ENCODE results near the gene CTSH.
"Not testable (repeated sequence)": the region's sequence is repeated elsewhere in the genome, so short reads cannot be mapped to it uniquely, and the experiment has no call there.

CTSH gene

DNA sequence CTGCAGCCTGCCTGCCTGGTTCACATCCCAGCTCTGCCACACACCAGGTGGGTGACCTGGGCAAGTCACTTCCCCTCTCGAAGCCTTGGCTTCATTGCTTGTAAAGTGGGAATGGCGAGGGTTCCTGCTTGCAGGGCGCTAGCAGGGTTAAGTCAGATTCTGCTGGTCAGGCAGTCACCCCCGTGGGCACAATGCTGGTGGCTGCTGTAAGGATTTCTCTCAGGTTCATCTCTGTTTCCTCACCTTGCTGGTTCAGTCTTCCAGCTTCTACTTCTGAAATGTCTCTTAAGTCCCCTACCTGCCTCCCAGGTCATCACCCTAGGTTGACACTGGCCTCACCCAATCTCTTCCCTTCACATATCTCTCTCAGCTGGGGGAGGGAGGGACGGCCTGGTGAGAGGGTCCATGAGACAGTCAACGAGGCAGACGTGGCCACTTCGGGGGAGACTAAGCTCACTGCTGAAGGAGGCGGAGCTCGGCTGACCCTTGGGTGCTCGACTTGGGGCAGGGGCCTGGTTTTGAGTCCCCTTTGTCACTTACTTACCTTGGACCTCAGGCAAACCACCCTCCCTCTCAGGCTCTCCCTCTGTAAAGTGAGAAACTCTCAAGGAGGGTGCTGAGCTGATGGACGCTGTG is 11.5 kb downstream of the CTSH start:
- no peak for DNase-seq (ENCODE audit: low read depth in 2 of 2)
- TF ChIP-seq, protein P1, sequence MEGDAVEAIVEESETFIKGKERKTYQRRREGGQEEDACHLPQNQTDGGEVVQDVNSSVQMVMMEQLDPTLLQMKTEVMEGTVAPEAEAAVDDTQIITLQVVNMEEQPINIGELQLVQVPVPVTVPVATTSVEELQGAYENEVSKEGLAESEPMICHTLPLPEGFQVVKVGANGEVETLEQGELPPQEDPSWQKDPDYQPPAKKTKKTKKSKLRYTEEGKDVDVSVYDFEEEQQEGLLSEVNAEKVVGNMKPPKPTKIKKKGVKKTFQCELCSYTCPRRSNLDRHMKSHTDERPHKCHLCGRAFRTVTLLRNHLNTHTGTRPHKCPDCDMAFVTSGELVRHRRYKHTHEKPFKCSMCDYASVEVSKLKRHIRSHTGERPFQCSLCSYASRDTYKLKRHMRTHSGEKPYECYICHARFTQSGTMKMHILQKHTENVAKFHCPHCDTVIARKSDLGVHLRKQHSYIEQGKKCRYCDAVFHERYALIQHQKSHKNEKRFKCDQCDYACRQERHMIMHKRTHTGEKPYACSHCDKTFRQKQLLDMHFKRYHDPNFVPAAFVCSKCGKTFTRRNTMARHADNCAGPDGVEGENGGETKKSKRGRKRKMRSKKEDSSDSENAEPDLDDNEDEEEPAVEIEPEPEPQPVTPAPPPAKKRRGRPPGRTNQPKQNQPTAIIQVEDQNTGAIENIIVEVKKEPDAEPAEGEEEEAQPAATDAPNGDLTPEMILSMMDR (IDR thresholded peaks at IDR 0.05; ENCODE audit: low read depth, low read length): no peak
- H3K4me3 ChIP-seq (replicated peaks in 1 of 2; ENCODE audit: low read depth in 2 of 2, low read length in 2 of 2): no peak overlapping the region

DNA sequence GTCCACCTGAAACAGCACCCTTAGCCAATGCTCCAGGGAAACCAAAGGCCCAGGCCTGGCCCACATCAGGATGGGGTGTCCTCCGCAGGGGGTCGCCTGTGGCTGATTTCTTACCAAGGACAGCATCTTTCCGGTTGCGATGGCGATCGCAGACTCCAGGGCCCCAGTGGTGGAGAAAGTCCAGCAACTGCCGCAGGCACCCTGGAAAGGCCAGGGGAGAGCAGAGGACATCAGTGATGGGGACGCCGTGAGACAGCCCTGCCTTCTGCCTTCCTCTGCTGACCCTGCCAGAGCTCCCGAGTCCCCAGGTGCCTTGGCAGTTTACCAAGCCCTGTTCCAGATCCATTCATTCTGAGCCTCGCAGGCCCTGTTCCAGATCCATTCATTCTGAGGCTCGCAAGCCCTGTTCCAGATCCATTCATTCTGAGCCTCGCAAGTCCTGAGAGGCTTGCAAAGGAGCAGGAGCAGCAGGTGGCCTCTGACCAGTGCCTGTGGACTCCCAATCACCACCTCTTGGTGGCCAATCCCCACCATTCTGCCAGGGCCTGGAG is 12.5 kb downstream of the CTSH start:
- TF ChIP-seq, protein P1 (IDR thresholded peaks at IDR 0.05; ENCODE audit: low read depth, low read length): no peak
- no peak for DNase-seq (ENCODE audit: low read depth in 2 of 2)
- H3K4me3 ChIP-seq (replicated peaks in 1 of 2; ENCODE audit: low read depth in 2 of 2, low read length in 2 of 2): no peak overlapping the region

DNA sequence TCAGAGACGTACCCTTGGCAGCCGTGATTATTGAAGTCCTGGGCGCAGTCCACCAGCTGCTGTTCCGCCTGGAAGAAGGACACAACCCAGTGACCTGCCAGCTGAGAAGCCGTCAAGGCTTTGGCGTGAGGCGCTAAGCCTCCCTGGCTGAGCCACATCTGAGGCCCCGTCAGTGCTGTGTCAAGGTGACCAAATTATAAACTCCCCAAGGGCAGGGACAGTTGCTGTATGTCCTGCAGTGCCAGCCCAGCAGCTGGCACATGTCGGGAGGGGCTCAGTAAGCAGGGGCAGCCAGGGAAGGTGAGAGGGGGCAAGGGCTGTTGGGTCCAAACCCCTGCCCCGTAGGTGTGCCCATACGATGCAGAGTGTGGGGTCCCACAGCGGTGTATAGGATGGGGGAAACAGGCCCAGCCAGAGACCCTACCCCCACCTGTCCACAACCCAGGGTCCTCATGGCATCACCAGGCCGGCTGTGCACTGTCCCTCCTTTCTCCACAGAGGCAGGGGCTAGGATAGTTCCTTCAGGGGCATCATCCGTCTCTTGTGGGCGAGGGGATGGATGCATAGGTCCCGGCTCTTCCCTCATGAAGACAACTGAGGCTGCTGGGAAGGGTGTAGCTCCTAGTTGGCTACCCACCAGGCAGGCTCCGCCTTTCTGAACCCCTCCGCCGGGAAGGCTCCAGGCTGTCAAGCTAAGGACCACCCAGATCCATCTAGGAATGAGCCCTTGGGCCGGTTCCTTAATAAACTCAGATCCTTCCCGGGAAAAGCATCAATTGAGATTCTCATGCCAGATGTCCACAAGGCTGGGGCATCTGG is 13.2 kb downstream of the CTSH start:
- no peak overlapping the region for H3K4me3 ChIP-seq (replicated peaks in 1 of 2; ENCODE audit: low read depth in 2 of 2, low read length in 2 of 2)
- TF ChIP-seq, protein P1 (IDR thresholded peaks at IDR 0.05; ENCODE audit: low read depth, low read length): no peak

DNA sequence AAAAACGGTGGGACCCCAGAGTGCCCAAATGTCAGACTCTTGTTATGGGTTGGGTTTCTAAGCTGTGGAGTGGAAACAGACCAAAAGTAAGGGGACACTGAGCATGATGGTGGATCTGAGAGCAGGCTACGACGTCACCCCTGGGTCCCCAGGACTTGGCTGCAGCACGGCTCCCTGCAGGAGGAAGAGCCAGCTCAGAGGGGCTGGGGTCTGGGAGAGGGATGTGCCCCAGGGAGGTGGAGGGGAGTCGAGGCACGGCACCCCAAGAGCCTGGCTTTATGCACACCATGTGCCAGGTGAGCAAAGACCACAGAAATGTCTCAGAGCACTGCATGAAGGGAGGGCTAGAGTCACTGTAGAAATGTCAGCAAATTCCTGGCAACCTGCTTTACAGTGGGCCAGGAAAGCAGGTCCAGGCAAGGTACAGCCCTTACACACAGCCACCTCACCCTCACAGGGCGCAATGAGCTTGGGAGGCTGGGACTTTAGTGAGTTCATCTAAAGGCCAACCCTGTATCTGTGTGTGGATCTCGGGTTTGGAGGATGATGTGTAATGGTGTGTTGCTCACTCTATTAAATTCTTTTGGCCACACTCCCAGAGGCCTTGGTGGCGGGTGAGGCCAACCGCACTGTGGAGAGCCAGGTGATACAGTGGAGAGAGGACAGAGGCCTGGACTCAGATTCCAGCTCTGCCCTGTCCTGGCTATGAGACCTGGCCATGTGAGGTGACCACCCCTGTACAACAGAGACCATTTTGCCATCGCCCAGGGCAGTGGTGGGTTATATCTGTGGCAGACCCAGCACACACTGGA is 14.1 kb downstream of the CTSH start:
- TF ChIP-seq, protein P1 (IDR thresholded peaks at IDR 0.05; ENCODE audit: low read depth, low read length): no peak
- H3K4me3 ChIP-seq (replicated peaks in 1 of 2; ENCODE audit: low read depth in 2 of 2, low read length in 2 of 2): no peak overlapping the region
- peak; percentile 71 to 86 for DNase-seq (ENCODE audit: low read depth in 2 of 2)

More for the DNA sequence above, 13.2 kb downstream of the CTSH start:
- DNase-seq (ENCODE audit: low read depth in 2 of 2): no peak

DNA sequence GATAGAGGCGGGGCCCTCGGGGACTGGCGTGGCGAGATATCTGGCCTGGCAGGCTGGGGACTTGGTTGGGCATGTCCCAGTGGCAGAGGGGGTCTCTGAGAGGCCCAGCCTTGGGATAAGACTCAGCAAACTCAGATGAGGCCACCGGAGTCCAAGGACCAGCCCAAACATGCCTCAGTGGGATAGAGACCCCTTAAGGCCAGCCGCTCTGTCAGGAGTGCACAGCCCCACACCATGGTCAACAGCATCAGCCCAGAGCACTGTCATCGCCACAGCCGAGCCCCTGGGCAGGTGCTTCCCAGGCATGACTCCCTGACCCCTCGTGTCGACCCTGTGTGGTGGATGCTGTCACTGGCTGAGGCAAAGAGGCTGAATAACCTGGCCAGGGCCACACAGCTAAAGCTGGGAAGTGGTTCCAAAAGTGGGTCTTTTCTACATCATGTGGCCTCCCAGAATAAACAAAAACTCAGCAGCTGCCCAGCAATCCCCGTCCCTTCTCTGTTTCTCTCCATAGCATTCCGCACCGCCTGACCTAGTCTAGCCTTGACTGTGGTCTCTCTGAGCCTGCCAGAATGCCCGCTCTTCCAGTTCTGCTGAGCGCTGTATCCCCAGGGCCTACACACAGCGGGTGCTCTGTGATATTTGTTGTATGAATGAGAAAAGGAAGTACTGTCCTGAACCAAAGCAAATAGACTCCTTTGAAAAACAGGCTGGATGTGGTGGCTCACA is 15.1 kb downstream of the CTSH start:
- no peak for DNase-seq (ENCODE audit: low read depth in 2 of 2)
- TF ChIP-seq, protein P1 (IDR thresholded peaks at IDR 0.05; ENCODE audit: low read depth, low read length): no peak
- no peak overlapping the region for H3K4me3 ChIP-seq (replicated peaks in 1 of 2; ENCODE audit: low read depth in 2 of 2, low read length in 2 of 2)

DNA sequence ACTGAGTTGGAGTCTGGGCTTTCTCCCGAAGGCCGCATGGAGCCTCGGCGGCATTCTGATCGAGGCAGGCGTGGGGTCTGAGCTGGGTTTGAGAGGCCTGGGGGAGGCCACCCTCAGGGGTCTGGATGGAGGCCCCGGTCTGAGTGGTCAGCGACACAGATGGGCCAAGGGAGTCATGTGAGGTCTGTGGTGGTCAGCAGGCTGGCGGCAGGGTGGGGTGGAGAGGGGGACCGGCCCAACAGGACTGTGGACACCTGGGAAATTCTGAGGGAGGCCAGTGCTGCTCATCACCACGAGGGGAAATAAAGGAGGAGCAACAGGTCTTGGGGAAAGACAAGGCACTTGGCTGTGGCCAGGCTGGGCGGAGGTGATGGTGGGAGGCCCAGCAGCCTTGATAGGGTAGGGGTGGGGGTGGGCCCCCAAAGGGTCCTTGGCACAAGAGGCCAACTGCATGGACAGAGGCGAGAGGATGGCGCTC is 16.2 kb downstream of the CTSH start:
- DNase-seq (ENCODE audit: low read depth in 2 of 2): no peak
- H3K4me3 ChIP-seq (replicated peaks in 1 of 2; ENCODE audit: low read depth in 2 of 2, low read length in 2 of 2): no peak overlapping the region
- TF ChIP-seq, protein P1 (IDR thresholded peaks at IDR 0.05; ENCODE audit: low read depth, low read length): no peak

DNA sequence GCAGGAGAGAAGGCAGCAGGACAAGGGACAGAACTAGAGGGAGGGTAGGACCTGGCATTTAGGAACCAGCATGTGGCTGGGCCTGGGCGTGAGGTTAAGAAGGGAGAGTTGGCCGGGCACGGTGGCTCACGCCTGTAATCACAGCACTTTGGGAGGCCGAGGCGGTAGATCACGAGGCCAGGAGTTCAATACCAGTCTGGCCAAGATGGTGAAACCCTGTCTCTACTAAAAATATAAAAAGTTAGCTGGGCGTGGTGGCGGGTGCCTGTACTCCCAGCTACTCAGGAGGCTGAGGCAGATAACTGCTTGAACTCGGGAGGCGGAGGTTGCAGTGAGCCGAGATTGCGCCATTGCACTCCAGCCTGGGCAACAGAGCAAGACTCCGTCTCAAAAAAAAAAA is 16.7 kb downstream of the CTSH start:
- DNase-seq (ENCODE audit: low read depth in 2 of 2); H3K4me3 ChIP-seq (replicated peaks in 1 of 2; ENCODE audit: low read depth in 2 of 2, low read length in 2 of 2): not testable (repeated sequence)

Measured in cardiac fibroblast (primary cell).